Loucy (cell line): ENCODE results near the gene DTNB.
"Not testable (repeated sequence)": the region's sequence is repeated elsewhere in the genome, so short reads cannot be mapped to it uniquely, and the experiment has no call there.

Experiments
- H2AFZ ChIP-seq: fragments of 200-600 bp; sonication (generic); 2 replicates; pipeline ENCODE4 v1.6.0; 2016; ENCODE audit warnings: antibody characterized with exemption, mild to moderate bottlenecking, low read length, moderate library complexity
- H3F3A ChIP-seq: fragments of 200-600 bp; 2 replicates; pipeline ENCODE4 v1.6.0; 2016; ENCODE audit warnings: antibody characterized with exemption, low read depth, mild to moderate bottlenecking
- H3K27me3 ChIP-seq: fragments of 200-600 bp; sonication (generic); 2 replicates; pipeline ENCODE4 v1.6.1; 2014; ENCODE audit warnings: low read length, mild to moderate bottlenecking; ENCODE audit not compliant: insufficient read depth, poor library complexity, severe bottlenecking
- H3K36me3 ChIP-seq: fragments of 200-600 bp; sonication (generic); 2 replicates; pipeline ENCODE4 v1.6.1; 2016; ENCODE audit warnings: low read length; ENCODE audit not compliant: insufficient read depth
- H3K4me1 ChIP-seq: fragments of 200-600 bp; sonication (generic); 2 replicates; pipeline ENCODE4 v1.5.1; 2014; ENCODE audit warnings: low read length, mild to moderate bottlenecking; ENCODE audit not compliant: insufficient read depth, poor library complexity, severe bottlenecking
- H3K4me2 ChIP-seq: fragments of 200-600 bp; sonication (generic); 2 replicates; pipeline ENCODE4 v1.6.0; 2014; ENCODE audit warnings: antibody characterized with exemption, low read length, low read depth, mild to moderate bottlenecking; ENCODE audit not compliant: poor library complexity, severe bottlenecking
- H3K4me3 ChIP-seq: fragments of 200-600 bp; sonication (generic); 2 replicates; pipeline ENCODE4 v1.5.1; 2014; ENCODE audit warnings: low read length, mild to moderate bottlenecking, mixed read lengths; ENCODE audit not compliant: poor library complexity, severe bottlenecking
- H3K79me2 ChIP-seq: fragments of 200-600 bp; sonication (generic); 2 replicates; pipeline ENCODE4 v1.6.1; 2014; ENCODE audit warnings: low read length; ENCODE audit not compliant: insufficient read depth
- H3K9ac ChIP-seq: fragments of 200-600 bp; sonication (generic); 2 replicates; pipeline ENCODE4 v1.6.0; 2014; ENCODE audit warnings: mild to moderate bottlenecking, low read depth, low read length, moderate library complexity; ENCODE audit not compliant: poor library complexity, severe bottlenecking
- H3K9me2 ChIP-seq: fragments of 200-600 bp; sonication (generic); replicated peaks from 2 replicates; pipeline ENCODE4 v1.6.1; 2016; ENCODE audit warnings: low read depth, low read length, mixed read lengths
- H3K9me3 ChIP-seq: fragments of 200-600 bp; sonication (generic); 2 replicates; pipeline ENCODE4 v1.6.1; 2014; ENCODE audit warnings: mild to moderate bottlenecking, antibody characterized with exemption, low read length, low read depth; ENCODE audit not compliant: insufficient read depth
- H4K20me1 ChIP-seq: fragments of 200-600 bp; sonication (generic); 2 replicates; pipeline ENCODE4 v1.6.0; 2014; ENCODE audit warnings: antibody characterized with exemption, low read length, mild to moderate bottlenecking; ENCODE audit not compliant: insufficient read depth, poor library complexity, severe bottlenecking
- CTCF ChIP-seq: fragments of 200-600 bp; sonication (generic); conservative IDR thresholded peaks from 2 replicates; pipeline ENCODE4 v1.5.1; 2014; ENCODE audit warnings: mild to moderate bottlenecking, antibody characterized with exemption, low read length
- EZH2phosphoT487 ChIP-seq: fragments of 200-600 bp; IDR thresholded peaks from 2 replicates; pipeline ENCODE4 v1.6.1; 2018; ENCODE audit warnings: antibody characterized with exemption, mild to moderate bottlenecking, moderate library complexity, borderline replicate concordance

The DTNB gene

DNA sequence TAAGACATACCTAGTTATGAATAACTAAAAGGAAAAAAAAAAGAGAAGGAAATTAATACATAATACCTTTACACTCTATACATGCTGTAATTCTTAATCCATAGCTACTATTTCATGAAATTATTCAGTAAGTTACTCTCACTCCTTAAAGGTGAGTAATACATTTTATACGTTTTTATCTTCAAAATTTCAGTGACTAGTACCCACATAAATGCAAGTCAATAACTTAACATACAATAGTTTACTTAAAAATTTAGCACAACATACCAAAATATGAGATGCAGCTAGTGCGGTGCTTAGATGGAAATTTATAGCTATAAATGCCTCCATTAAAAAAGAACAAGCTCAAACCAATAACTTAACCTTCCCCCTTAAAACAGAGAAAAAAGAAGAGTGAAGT lies 36.0 kb upstream of the DTNB start:
- no peak overlapping the region for H3K4me3 ChIP-seq
- H3K36me3 ChIP-seq = no peaks in the 10 kb centered on the region
- no peaks in the 10 kb centered on the region for H3K27me3 ChIP-seq
- H3K4me2 ChIP-seq = no peak overlapping the region
- H3K4me1 ChIP-seq = no peaks in the 10 kb centered on the region
- TF ChIP-seq EZH2phosphoT487 (no peak), CTCF (no peak)
- H4K20me1 ChIP-seq = no peaks in the 10 kb centered on the region
- no peaks in the 10 kb centered on the region for H3K79me2 ChIP-seq
- H3F3A ChIP-seq = no peaks in the 10 kb centered on the region
- H3K9me2 ChIP-seq = no peaks in the 10 kb centered on the region
- no peak overlapping the region for H2AFZ ChIP-seq
- H3K9ac ChIP-seq = no peak overlapping the region
- H3K9me3 ChIP-seq = no peaks in the 10 kb centered on the region

DNA sequence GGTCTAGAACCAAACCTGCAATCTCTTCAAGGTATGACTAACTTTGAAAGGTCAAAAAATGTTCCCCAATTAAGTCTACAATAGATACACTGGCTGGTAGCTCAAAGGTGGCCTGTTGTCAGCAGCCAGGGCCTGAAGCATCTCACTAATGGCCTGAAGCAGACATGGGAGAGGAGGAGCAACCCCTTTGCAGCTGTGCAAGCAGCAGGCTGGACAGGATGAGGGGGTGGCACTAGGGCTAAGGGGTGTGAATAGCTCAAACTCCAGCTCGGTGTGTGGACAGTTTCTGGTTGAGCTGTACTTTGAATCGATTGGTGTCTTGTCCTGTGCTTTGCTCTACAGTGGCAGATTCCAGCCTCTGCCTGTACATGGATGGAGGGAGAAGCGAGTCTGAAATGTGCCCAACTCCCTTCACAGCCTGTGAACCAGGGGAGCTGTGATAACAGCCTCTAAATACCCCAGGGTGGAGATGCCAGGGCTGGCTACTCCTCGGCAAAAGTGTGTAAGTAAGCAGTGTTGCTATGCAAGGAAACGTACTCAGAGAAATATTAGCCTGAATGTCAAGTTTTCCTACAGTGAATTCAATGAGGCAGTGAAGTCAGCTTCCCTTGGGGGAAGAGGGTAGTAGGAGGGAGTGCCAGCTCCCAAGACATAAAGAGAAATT lies 34.7 kb upstream of the DTNB start:
- H2AFZ ChIP-seq = no peak overlapping the region
- no peaks in the 10 kb centered on the region for H3K9me3 ChIP-seq
- no peak overlapping the region for H3K4me2 ChIP-seq
- no peaks in the 10 kb centered on the region for H3K27me3 ChIP-seq
- no peaks in the 10 kb centered on the region for H3K36me3 ChIP-seq
- H3K4me3 ChIP-seq = no peak overlapping the region
- H3F3A ChIP-seq = no peaks in the 10 kb centered on the region
- H4K20me1 ChIP-seq = no peaks in the 10 kb centered on the region
- H3K9ac ChIP-seq = no peak overlapping the region
- H3K4me1 ChIP-seq = no peaks in the 10 kb centered on the region
- H3K79me2 ChIP-seq = no peaks in the 10 kb centered on the region
- H3K9me2 ChIP-seq = no peaks in the 10 kb centered on the region
- TF ChIP-seq EZH2phosphoT487 (no peak), CTCF (no peak)

GRCh38 chr2:25705575-25705974 lies 32.2 kb upstream of the DTNB start:
- not testable (repeated sequence) for H3K9me2 ChIP-seq, H3K27me3 ChIP-seq, H3K9ac ChIP-seq, H3K4me1 ChIP-seq, H3K4me3 ChIP-seq, H3K9me3 ChIP-seq, H2AFZ ChIP-seq, H3F3A ChIP-seq, H4K20me1 ChIP-seq, H3K79me2 ChIP-seq, H3K4me2 ChIP-seq, H3K36me3 ChIP-seq

DNA sequence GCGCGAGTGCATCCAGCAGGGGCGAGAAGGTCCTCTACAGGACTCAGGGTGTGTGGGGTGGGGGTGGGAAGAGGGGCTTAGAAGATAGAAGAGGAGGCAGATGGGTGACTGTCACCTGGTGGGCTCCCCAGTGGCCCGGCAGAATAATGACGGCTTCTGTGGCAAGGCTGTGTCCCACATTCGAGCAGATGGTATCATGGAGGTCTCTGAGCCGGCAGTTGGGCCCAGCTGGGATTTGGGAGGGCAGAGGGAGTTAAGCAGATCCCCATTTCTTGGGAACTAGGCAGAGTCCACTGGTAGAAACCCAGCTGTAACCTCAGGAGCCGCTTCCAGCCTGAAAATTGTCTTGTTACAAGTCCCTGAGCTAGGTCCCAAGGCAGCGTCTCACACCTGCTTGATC lies 28.4 kb upstream of the DTNB start:
- Histone ChIP-seq H3K4me3 (no peak overlapping the region), H4K20me1 (no peaks in the 10 kb centered on the region), H3K36me3 (no peaks in the 10 kb centered on the region), H3K27me3 (no peaks in the 10 kb centered on the region), H3K9ac (no peak overlapping the region), H3K4me2 (no peak overlapping the region), H3K9me3 (no peaks in the 10 kb centered on the region), H3K9me2 (no peaks in the 10 kb centered on the region), H3F3A (no peaks in the 10 kb centered on the region), H3K4me1 (no peaks in the 10 kb centered on the region), H2AFZ (no peak overlapping the region; the same call in 1 of the 2 replicates), H3K79me2 (no peaks in the 10 kb centered on the region)
- no peak for TF ChIP-seq EZH2phosphoT487
- no peak for TF ChIP-seq CTCF
